GM12878 (cell line): ENCODE data around the gene ZWILCH. TPM values are rescaled to one million over a fixed set of nuclear protein-coding genes. Genes with fewer than 3 reads are reported as not detected.

Experiments used
- ATAC-seq: fragments of 200-7000 bp; cut with Tn5 transposase; 3 replicates; pipeline ENCODE4 v1.9.1; 2020; ENCODE audit warnings: mild to moderate bottlenecking, moderate library complexity
- BruUV-seq: library from RNA; stranded (reverse); fragments of 400-500 nt; replicated peaks from 2 replicates; lab custom pipeline; 2021; lab: Mats Ljungman, UMichigan
- CTCF ChIA-PET: fragments of 300-600 bp; sonication (Branson Sonifier 250); formaldehyde crosslinking; extraction: SDS; loops from one replicate; lab custom pipeline; 2021; ENCODE audit warnings: inconsistent platforms; lab: Yijun Ruan, JAX
- POLR2A ChIA-PET: fragments of 350-600 bp; formaldehyde crosslinking; extraction: SDS; loops from one replicate; lab custom pipeline; 2021; ENCODE audit warnings: inconsistent platforms; lab: Charles Lee
- RAD21 ChIA-PET: fragments of 300-600 bp; sonication (Branson Sonifier 250); formaldehyde crosslinking; loops from one replicate; lab custom pipeline; 2023; ENCODE audit warnings: antibody characterized with exemption; ENCODE audit not compliant: unreplicated experiment; lab: Charles Lee
- SMC1A ChIA-PET: fragments of 300-600 bp; sonication (Branson Sonifier 250); formaldehyde crosslinking; loops from one replicate; lab custom pipeline; 2023; ENCODE audit not compliant: unreplicated experiment, uncharacterized antibody; lab: Charles Lee
- DNase-seq: peaks from one replicate; pipeline ENCODE4 v3.0.0-alpha.2; 2011; ENCODE audit warnings: low read depth, low spot score
- FAIRE-seq: peaks from 3 replicates; lab custom pipeline; 2011; peaks lifted over from hg19 to GRCh38; lab: Jason Lieb, UNC
- H2AFZ ChIP-seq: 2 replicates; pipeline ENCODE4 v1.6.0; 2011; ENCODE audit warnings: low read depth, low read length, control low read depth; ENCODE audit not compliant: control insufficient read depth
- H3K27ac ChIP-seq: 2 replicates; pipeline ENCODE4 v1.5.1; 2011; ENCODE audit warnings: control low read depth; ENCODE audit not compliant: control insufficient read depth, insufficient read depth
- H3K27me3 ChIP-seq, 2 experiments: replicated peaks in 1 of 2; 2 replicates each; pipeline versions ENCODE4 v1.6.0 to v1.6.1; 2011; ENCODE audit warnings: low read length in 1 of 2; ENCODE audit not compliant: control insufficient read depth in 2 of 2, insufficient read depth in 2 of 2
- H3K36me3 ChIP-seq, 2 experiments: 2 replicates each; pipeline ENCODE4 v1.5.1; 2011; ENCODE audit warnings: low read length in 1 of 2; ENCODE audit not compliant: control insufficient read depth in 2 of 2, insufficient read depth in 2 of 2
- H3K4me1 ChIP-seq: 2 replicates; pipeline ENCODE4 v1.6.1; 2011; ENCODE audit warnings: mild to moderate bottlenecking, low read length, moderate library complexity, mixed read lengths; ENCODE audit not compliant: control insufficient read depth, insufficient read depth
- H3K4me2 ChIP-seq: 2 replicates; pipeline ENCODE4 v1.6.0; 2011; ENCODE audit warnings: control low read depth; ENCODE audit not compliant: control insufficient read depth, insufficient read depth
- H3K4me3 ChIP-seq: fragments of 200-600 bp; sonication (generic); 2 replicates; pipeline ENCODE4 v1.5.1; 2016
- H3K79me2 ChIP-seq: 2 replicates; pipeline ENCODE4 v1.6.0; 2011; ENCODE audit warnings: low read length; ENCODE audit not compliant: control insufficient read depth, insufficient read depth
- H3K9ac ChIP-seq: 2 replicates; pipeline ENCODE4 v1.8.0; 2011; ENCODE audit warnings: low read length, control low read depth, mixed read lengths; ENCODE audit not compliant: control insufficient read depth, insufficient read depth
- H3K9me3 ChIP-seq: replicated peaks from 3 replicates; pipeline ENCODE4 v1.5.1; 2011; ENCODE audit warnings: mild to moderate bottlenecking, low read length; ENCODE audit not compliant: control insufficient read depth, insufficient read depth
- H4K20me1 ChIP-seq: 2 replicates; pipeline ENCODE4 v1.6.0; 2011; ENCODE audit not compliant: control insufficient read depth, insufficient read depth
- E4F1 ChIP-seq: fragments of 450-650 bp; IDR thresholded peaks from 2 replicates; pipeline ENCODE4 v1.6.1; 2018; ENCODE audit warnings: borderline replicate concordance, mild to moderate bottlenecking; ENCODE audit not compliant: partially characterized antibody
- MAX ChIP-seq: IDR thresholded peaks from 2 replicates; pipeline ENCODE4 v1.6.1; 2012; ENCODE audit warnings: low read depth, low read length, improper control_type of control experiment
- RAD21 ChIP-seq: IDR thresholded peaks from 2 replicates; pipeline ENCODE4 v1.6.1; 2011; ENCODE audit warnings: mild to moderate bottlenecking, low read depth, low read length, moderate library complexity; ENCODE audit not compliant: insufficient read depth
- SUPT20H ChIP-seq: IDR thresholded peaks from 2 replicates; pipeline ENCODE4 v1.6.1; 2011; ENCODE audit warnings: low read depth, mild to moderate bottlenecking, low read length, moderate library complexity, borderline replicate concordance; ENCODE audit not compliant: control insufficient read depth
- TCF7 ChIP-seq: IDR thresholded peaks from 2 replicates; pipeline ENCODE4 v1.6.1; 2014; ENCODE audit warnings: antibody characterized with exemption, borderline replicate concordance
- USF2 ChIP-seq: IDR thresholded peaks from 2 replicates; pipeline ENCODE4 v1.6.1; 2011; ENCODE audit warnings: low read depth, low read length, improper control_type of control experiment, borderline replicate concordance
- ZNF622 ChIP-seq: fragments of 450-650 bp; IDR thresholded peaks from 2 replicates; pipeline ENCODE4 v1.6.1; 2017; ENCODE audit warnings: mild to moderate bottlenecking, inconsistent platforms
- WGBS: methylation state at CpG from one replicate; pipeline ENCODE4 v1.1.6; 2016; ENCODE audit warnings: low lambda C conversion rate; ENCODE audit not compliant: insufficient replicate concordance, insufficient coverage; ENCODE audit errors: missing lambda C conversion rate; 5-methylcytosine and 5-hydroxymethylcytosine counted together
- in situ Hi-C: fragments of 300-500 bp; cut with MboI; formaldehyde crosslinking; loops from 9 replicates; pipeline ENCODE4 v1.14.3; 2018; ENCODE audit warnings: mixed read lengths
- intact Hi-C: fragments of 100-400 bp; cut with micrococcal nuclease; formaldehyde crosslinking; loops from one replicate; pipeline ENCODE4 v1.14.2; 2022; ENCODE audit not compliant: unreplicated experiment
- polyA plus RNA-seq, 11 experiments: library from polyadenylated mRNA; depleted of rRNA in 4 of 11; unstranded in 6 of 11; stranded (reverse) in 5 of 11; fragments of >200 nt; fragmentation: Nextera tagmentation in 4 of 11; fragmentation: Illumina TruSeq in 1 of 11; extraction: Ambion mirVana in 4 of 11; extraction: Trizol in 1 of 11; gene quantifications; 1 replicate in 1 of 11; 2 replicates in 10 of 11; pipeline versions ENCODE4 v1.2.1 to v1.2.3, GENCODE V29; 2011 to 2016; ENCODE audit warnings: inconsistent platforms in 2 of 11, missing spikeins in 2 of 11, low read depth in 1 of 11
- total RNA-seq, 4 experiments: library from RNA; depleted of rRNA in 3 of 4; stranded (reverse); fragments of >200 nt in 3 of 4; fragmentation: Illumina TruSeq in 1 of 4; extraction: Trizol in 1 of 4; gene quantifications; 2 replicates each; pipeline versions ENCODE4 v1.2.1 to v1.2.3, GENCODE V29; 2013 to 2021
- TF ChIP-seq, protein P1 (sequence below): IDR thresholded peaks from 2 replicates; pipeline ENCODE4 v1.6.1; 2012; ENCODE audit warnings: low read depth, low read length, improper control_type of control experiment
- TF ChIP-seq, protein P2 (sequence below): IDR thresholded peaks from 2 replicates; pipeline ENCODE4 v1.6.1; 2011; ENCODE audit warnings: borderline replicate concordance, low read depth, mild to moderate bottlenecking, moderate library complexity, low read length; ENCODE audit not compliant: insufficient read depth, poor library complexity, severe bottlenecking
- TF ChIP-seq, protein P3 (sequence below): fragments of 450-650 bp; IDR thresholded peaks from 2 replicates; pipeline ENCODE4 v1.6.1; 2017; ENCODE audit warnings: low read depth, mild to moderate bottlenecking, moderate library complexity

The ZWILCH gene
- total and polyA plus RNA-seq, 10 of the 15 experiments (the other 5 are each of a cell fraction or from before 2014, with no cell fraction given), result 15.6 to 73.9 (median 32.4) TPM

GRCh38 chr15:66482539-66482938, 22.6 kb upstream of the ZWILCH start:
- H2AFZ ChIP-seq, result no peak overlapping the region
- no peak overlapping the region for H3K9ac ChIP-seq
- ChIA-PET CTCF (no interaction called here), POLR2A (interaction anchor here (0.6 kb wide), 1 partner anchor 25 kb away, joined by 3 read pairs; no protein-coding TSS in a partner anchor), SMC1A (interaction anchor here (1.0 kb wide), 1 partner anchor 94 kb away, joined by 3 read pairs; no protein-coding TSS in a partner anchor), RAD21 (interaction anchor here (1.5 kb wide), 1 partner anchor 14 kb away, joined by 4 read pairs; no protein-coding TSS in a partner anchor)
- in situ Hi-C loops, result no loop called here
- H3K36me3 ChIP-seq, result peaks cover 25% of the 10 kb centered on the region in 2 experiments
- no peaks in the 10 kb centered on the region; the same call in 1 of the 2 replicates for H3K79me2 ChIP-seq
- H4K20me1 ChIP-seq, result no peaks in the 10 kb centered on the region
- WGBS, result 92% methylated on average over 9 of the region's 9 CpGs
- no TSS peak for BruUV-seq
- H3K27ac ChIP-seq, result no peak overlapping the region
- intact Hi-C loops, result no loop called here
- FAIRE-seq (no peak), ATAC-seq (no peak), DNase-seq (no peak)
- H3K9me3 ChIP-seq, result no peaks in the 10 kb centered on the region
- H3K4me2 ChIP-seq, result no peak overlapping the region
- H3K4me3 ChIP-seq, result no peak overlapping the region
- no peaks in the 10 kb centered on the region for H3K27me3 ChIP-seq
- no peaks in the 10 kb centered on the region for H3K4me1 ChIP-seq
- no peak for TF ChIP-seq E4F1
- no peak for TF ChIP-seq ZNF622
- TF ChIP-seq RAD21, result no peak
- TF ChIP-seq, protein P1, sequence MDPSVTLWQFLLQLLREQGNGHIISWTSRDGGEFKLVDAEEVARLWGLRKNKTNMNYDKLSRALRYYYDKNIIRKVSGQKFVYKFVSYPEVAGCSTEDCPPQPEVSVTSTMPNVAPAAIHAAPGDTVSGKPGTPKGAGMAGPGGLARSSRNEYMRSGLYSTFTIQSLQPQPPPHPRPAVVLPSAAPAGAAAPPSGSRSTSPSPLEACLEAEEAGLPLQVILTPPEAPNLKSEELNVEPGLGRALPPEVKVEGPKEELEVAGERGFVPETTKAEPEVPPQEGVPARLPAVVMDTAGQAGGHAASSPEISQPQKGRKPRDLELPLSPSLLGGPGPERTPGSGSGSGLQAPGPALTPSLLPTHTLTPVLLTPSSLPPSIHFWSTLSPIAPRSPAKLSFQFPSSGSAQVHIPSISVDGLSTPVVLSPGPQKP, result no peak
- TF ChIP-seq MAX, result no peak
- no peak for TF ChIP-seq USF2
- TF ChIP-seq TCF7, result no peak
- TF ChIP-seq SUPT20H, result no peak
- TF ChIP-seq, protein P2, sequence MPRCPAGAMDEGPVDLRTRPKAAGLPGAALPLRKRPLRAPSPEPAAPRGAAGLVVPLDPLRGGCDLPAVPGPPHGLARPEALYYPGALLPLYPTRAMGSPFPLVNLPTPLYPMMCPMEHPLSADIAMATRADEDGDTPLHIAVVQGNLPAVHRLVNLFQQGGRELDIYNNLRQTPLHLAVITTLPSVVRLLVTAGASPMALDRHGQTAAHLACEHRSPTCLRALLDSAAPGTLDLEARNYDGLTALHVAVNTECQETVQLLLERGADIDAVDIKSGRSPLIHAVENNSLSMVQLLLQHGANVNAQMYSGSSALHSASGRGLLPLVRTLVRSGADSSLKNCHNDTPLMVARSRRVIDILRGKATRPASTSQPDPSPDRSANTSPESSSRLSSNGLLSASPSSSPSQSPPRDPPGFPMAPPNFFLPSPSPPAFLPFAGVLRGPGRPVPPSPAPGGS, result no peak
- TF ChIP-seq, protein P3, sequence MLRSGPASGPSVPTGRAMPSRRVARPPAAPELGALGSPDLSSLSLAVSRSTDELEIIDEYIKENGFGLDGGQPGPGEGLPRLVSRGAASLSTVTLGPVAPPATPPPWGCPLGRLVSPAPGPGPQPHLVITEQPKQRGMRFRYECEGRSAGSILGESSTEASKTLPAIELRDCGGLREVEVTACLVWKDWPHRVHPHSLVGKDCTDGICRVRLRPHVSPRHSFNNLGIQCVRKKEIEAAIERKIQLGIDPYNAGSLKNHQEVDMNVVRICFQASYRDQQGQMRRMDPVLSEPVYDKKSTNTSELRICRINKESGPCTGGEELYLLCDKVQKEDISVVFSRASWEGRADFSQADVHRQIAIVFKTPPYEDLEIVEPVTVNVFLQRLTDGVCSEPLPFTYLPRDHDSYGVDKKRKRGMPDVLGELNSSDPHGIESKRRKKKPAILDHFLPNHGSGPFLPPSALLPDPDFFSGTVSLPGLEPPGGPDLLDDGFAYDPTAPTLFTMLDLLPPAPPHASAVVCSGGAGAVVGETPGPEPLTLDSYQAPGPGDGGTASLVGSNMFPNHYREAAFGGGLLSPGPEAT, result no peak
